OCI-LY1 (cell line): ENCODE data around the gene PDCD6IP.

Experiments used
- H2AFZ ChIP-seq: fragments of 200-600 bp; sonication (generic), shearing (Covaris generic); 2 replicates; pipeline ENCODE4 v1.6.0; 2014; ENCODE audit warnings: antibody characterized with exemption, mild to moderate bottlenecking, low read length
- H3F3A ChIP-seq: fragments of 200-600 bp; sonication (generic), shearing (Covaris generic); 2 replicates; pipeline ENCODE4 v1.6.0; 2014; ENCODE audit warnings: mild to moderate bottlenecking, antibody characterized with exemption, low read length, moderate library complexity; ENCODE audit not compliant: insufficient read depth
- H3K27ac ChIP-seq: fragments of 200-600 bp; sonication (generic); 2 replicates; pipeline ENCODE4 v1.5.1; 2014; ENCODE audit warnings: low read length, mixed run types, mild to moderate bottlenecking, low read depth; ENCODE audit not compliant: poor library complexity, severe bottlenecking
- H3K27me3 ChIP-seq: fragments of 200-600 bp; sonication (generic); 2 replicates; pipeline ENCODE4 v1.6.0; 2014; ENCODE audit warnings: antibody characterized with exemption, mild to moderate bottlenecking, low read length, moderate library complexity; ENCODE audit not compliant: insufficient read depth
- H3K36me3 ChIP-seq: fragments of 200-600 bp; sonication (generic); 2 replicates; pipeline ENCODE4 v1.6.1; 2014; ENCODE audit warnings: mild to moderate bottlenecking, antibody characterized with exemption, low read length, moderate library complexity, mixed read lengths; ENCODE audit not compliant: insufficient read depth
- H3K4me1 ChIP-seq: fragments of 200-600 bp; sonication (generic); 2 replicates; pipeline ENCODE4 v1.5.1; 2014; ENCODE audit warnings: mild to moderate bottlenecking, low read length, moderate library complexity; ENCODE audit not compliant: insufficient read depth, severe bottlenecking
- H3K4me2 ChIP-seq: fragments of 200-600 bp; sonication (generic), shearing (Covaris generic); 2 replicates; pipeline ENCODE4 v1.6.1; 2014; ENCODE audit warnings: low read length
- H3K4me3 ChIP-seq: fragments of 200-600 bp; sonication (generic); 2 replicates; pipeline ENCODE4 v1.5.1; 2014; ENCODE audit warnings: low read length, low read depth, mild to moderate bottlenecking, mixed read lengths; ENCODE audit not compliant: poor library complexity, severe bottlenecking
- H3K79me2 ChIP-seq: fragments of 200-600 bp; shearing (Covaris generic); 2 replicates; pipeline ENCODE4 v1.6.1; 2016; ENCODE audit warnings: mixed run types, low read length, mixed read lengths; ENCODE audit not compliant: insufficient read depth
- H3K9ac ChIP-seq: fragments of 200-600 bp; sonication (generic), shearing (Covaris generic); 2 replicates; pipeline ENCODE4 v1.6.1; 2014; ENCODE audit warnings: mild to moderate bottlenecking, low read length, mixed read lengths
- H3K9me2 ChIP-seq: fragments of 200-600 bp; sonication (generic), shearing (Covaris generic); 2 replicates; pipeline ENCODE4 v1.6.1; 2014; ENCODE audit warnings: low read depth, mild to moderate bottlenecking, low read length, mixed read lengths
- H3K9me3 ChIP-seq: fragments of 200-600 bp; shearing (Covaris generic); 2 replicates; pipeline ENCODE4 v1.6.1; 2014; ENCODE audit warnings: low read length, mixed read lengths
- H4K20me1 ChIP-seq: fragments of 200-600 bp; sonication (generic), shearing (Covaris generic); 2 replicates; pipeline ENCODE4 v1.6.0; 2016; ENCODE audit warnings: mild to moderate bottlenecking, low read length; ENCODE audit not compliant: insufficient read depth
- EZH2 ChIP-seq: fragments of 200-600 bp; sonication (generic), shearing (Covaris generic); IDR thresholded peaks from 2 replicates; pipeline ENCODE4 v1.8.0; 2017; ENCODE audit warnings: borderline replicate concordance, mixed run types, mild to moderate bottlenecking, antibody characterized with exemption, low read length, moderate library complexity, mixed read lengths
- TF ChIP-seq, protein P1 (sequence below): fragments of 200-600 bp; sonication (generic), shearing (Covaris generic); IDR thresholded peaks from 2 replicates; pipeline ENCODE4 v1.5.1; 2017; ENCODE audit warnings: mild to moderate bottlenecking, antibody characterized with exemption, low read length, moderate library complexity, mixed read lengths

Gene PDCD6IP

DNA sequence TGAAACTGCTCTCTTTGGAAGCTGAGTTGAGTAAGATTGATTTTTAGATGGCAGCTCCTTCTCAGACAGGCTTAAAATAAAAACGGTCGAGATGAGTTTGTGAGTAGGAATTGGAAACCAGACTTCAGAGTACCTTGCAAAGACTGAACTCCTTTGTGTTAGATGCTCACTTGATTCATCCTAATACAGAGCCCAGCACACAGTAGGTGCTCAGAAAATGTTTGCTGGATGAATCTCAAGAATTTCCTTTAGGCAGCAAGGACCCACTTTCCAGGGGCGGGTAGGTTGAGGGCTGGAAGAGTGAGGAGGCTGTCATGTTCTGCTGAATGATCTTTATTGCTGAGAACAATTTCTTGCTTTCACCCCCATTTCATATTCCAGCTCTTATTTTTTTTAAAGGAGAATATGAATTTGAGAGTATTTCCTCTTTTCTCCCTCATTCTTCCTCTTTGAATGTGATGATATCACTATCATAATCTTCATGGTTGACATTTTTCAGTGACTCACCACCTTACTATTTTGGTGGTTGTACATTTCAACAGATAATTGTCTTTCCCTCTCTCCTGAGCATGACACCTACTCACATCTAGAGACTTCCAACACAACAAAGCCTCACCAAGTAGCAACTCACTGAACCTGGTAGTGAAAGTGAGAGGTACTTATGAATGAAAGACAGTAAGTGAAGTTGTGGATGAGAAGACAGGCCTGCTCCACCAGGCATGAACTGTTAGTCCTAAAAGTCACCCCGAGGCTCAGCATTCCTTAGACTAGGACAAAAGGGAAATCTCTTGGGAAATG is 113.3 kb downstream of the PDCD6IP start:
- Histone ChIP-seq H3K9me3 (no peaks in the 10 kb centered on the region), H3K9me2 (no peaks in the 10 kb centered on the region), H3K27me3 (no peaks in the 10 kb centered on the region)

DNA sequence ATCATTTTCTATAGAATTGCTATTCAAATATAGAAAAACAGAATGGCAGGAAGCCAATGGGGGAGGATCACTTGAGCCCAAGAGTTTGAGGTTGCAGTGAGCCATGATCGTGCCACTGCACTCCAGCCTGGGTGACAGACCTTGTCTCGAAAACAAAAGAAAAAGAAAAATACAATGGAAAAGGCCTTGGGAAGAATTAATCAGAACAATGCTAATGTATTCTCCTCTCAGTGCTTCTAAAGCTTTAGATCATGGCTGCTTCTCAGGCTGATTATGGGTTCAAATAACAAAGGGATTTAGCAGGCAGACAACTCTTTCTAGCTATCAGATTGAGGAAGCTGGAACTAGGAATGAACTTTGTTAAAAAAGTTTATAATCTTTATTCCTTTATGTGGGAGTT is 115.8 kb downstream of the PDCD6IP start:
- no peak for TF ChIP-seq EZH2
- TF ChIP-seq, protein P1, sequence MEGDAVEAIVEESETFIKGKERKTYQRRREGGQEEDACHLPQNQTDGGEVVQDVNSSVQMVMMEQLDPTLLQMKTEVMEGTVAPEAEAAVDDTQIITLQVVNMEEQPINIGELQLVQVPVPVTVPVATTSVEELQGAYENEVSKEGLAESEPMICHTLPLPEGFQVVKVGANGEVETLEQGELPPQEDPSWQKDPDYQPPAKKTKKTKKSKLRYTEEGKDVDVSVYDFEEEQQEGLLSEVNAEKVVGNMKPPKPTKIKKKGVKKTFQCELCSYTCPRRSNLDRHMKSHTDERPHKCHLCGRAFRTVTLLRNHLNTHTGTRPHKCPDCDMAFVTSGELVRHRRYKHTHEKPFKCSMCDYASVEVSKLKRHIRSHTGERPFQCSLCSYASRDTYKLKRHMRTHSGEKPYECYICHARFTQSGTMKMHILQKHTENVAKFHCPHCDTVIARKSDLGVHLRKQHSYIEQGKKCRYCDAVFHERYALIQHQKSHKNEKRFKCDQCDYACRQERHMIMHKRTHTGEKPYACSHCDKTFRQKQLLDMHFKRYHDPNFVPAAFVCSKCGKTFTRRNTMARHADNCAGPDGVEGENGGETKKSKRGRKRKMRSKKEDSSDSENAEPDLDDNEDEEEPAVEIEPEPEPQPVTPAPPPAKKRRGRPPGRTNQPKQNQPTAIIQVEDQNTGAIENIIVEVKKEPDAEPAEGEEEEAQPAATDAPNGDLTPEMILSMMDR = no peak
- Histone ChIP-seq H3K4me3 (no peak overlapping the region), H3K9ac (no peak overlapping the region)

More for the DNA sequence above, 113.3 kb downstream of the PDCD6IP start:
- Histone ChIP-seq H3F3A (no peaks in the 10 kb centered on the region), H3K36me3 (no peaks in the 10 kb centered on the region), H2AFZ (no peak overlapping the region), H3K27ac (no peak overlapping the region), H3K79me2 (no peaks in the 10 kb centered on the region), H3K9ac (no peak overlapping the region), H3K4me2 (no peak overlapping the region), H4K20me1 (no peaks in the 10 kb centered on the region), H3K4me3 (no peak overlapping the region), H3K4me1 (no peaks in the 10 kb centered on the region)
- TF ChIP-seq, protein P1 = no peak
- no peak for TF ChIP-seq EZH2

DNA sequence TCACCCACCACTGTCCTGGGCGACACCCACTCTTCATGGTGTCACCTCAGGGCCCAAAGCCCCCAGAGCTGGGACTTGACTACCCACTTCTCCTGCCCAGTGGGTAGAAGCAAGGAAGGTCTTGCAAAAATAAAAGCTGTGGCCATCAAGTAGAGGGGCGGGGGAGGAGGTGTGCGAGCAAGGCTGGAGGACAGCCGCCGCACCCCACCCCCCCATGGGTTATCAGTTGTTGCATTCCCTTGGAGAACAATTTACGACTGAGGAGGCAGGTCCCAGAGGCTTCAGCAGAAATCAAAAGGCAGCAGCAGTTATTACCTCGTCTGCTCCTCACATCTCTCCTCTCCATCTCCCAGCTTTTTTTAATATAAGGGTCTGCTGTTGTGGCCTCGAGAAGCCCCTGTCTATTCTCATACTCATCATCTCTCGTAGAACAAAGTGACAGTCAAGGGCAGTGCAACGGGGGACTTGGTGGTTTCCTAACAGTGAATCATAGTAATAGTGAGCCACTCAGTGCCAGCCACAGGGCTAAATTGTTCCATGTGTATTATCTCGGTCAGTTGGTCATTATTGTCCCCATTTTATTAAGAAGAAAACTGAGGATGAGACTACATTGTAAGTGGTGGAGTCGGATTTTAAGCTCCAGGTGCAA is 116.4 kb downstream of the PDCD6IP start:
- H3K9ac ChIP-seq = no peak overlapping the region
- H3K27ac ChIP-seq = no peak overlapping the region
- no peaks in the 10 kb centered on the region for H3K36me3 ChIP-seq
- no peaks in the 10 kb centered on the region for H3K4me1 ChIP-seq
- no peaks in the 10 kb centered on the region for H3K27me3 ChIP-seq
- no peaks in the 10 kb centered on the region for H3F3A ChIP-seq
- no peak overlapping the region for H2AFZ ChIP-seq
- no peaks in the 10 kb centered on the region for H3K9me3 ChIP-seq
- no peak overlapping the region for H3K4me3 ChIP-seq
- no peaks in the 10 kb centered on the region for H3K79me2 ChIP-seq
- no peaks in the 10 kb centered on the region for H3K9me2 ChIP-seq
- no peak overlapping the region for H3K4me2 ChIP-seq
- H4K20me1 ChIP-seq = no peaks in the 10 kb centered on the region
- TF ChIP-seq EZH2 = no peak
- TF ChIP-seq, protein P1 = no peak

More for the DNA sequence above, 115.8 kb downstream of the PDCD6IP start:
- no peaks in the 10 kb centered on the region for H4K20me1 ChIP-seq
- H3K79me2 ChIP-seq = no peaks in the 10 kb centered on the region
- H3K9me3 ChIP-seq = no peaks in the 10 kb centered on the region
- H3K27ac ChIP-seq = no peak overlapping the region
- H3K9me2 ChIP-seq = no peaks in the 10 kb centered on the region
- no peaks in the 10 kb centered on the region for H3K4me1 ChIP-seq
- H3K36me3 ChIP-seq = no peaks in the 10 kb centered on the region
- no peak overlapping the region for H3K4me2 ChIP-seq
- H2AFZ ChIP-seq = no peak overlapping the region
- no peaks in the 10 kb centered on the region for H3K27me3 ChIP-seq
- no peaks in the 10 kb centered on the region for H3F3A ChIP-seq
